Measurements from ENCODE around the gene TMOD3.

DNA sequence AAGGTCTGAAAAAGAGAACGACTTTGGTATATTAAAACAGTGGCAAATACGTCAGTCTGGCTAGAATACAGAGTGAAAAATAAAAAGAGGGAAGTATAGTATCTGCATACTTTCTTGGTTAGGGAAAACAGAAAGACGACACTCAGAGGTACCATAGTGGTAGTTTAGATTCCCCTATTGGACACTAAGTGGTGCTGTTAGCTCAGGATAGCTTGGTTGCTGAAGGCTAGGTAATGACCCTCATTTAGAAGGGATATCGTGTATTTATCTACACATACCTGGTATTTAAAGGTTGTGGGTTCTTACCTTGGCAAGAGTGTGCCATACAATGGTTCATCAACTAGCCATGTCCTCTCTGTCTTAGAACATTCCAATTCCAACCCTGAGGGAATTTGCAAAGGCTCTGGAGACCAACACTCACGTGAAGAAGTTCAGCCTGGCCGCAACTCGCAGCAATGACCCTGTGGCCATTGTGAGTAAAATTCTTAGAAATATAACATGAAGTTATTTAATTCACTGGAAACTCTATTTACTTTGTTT, 47.0 kb upstream of the TMOD3 start:
- TF ChIP-seq CTCF (IDR thresholded peaks at IDR 0.05) (peak; percentile 17; the same call in 1 of the 2 replicates), ZFX (IDR thresholded peaks at IDR 0.05; ENCODE audit: borderline replicate concordance) (no peak)
